Stimulated activated CD4-positive, alpha-beta T cell treated with anti-CD3 and anti-CD28 coated beads, Interleukin-4, amount 100 ng/mL, for 4 hours (primary cell): ENCODE results near the gene CATSPERZ.
A peak's percentile ranks its signal among the peaks of the same experiment; 100 is the strongest.

Experiments
- DNase-seq, 2 experiments: peaks; one replicate each; pipeline ENCODE4 v3.0.0-alpha.2; 2020

The CATSPERZ gene

GRCh38 chr11:64264371-64264852 lies 35.7 kb upstream of the CATSPERZ start:
- no peak for DNase-seq

- DNase-seq: no peak
These were observed 34.7 kb upstream of the CATSPERZ start for GRCh38 chr11:64265176-64266160.

- DNase-seq: no peak
These were observed 33.8 kb upstream of the CATSPERZ start for GRCh38 chr11:64266339-64266738.

- DNase-seq: no peak
These were observed 32.8 kb upstream of the CATSPERZ start for GRCh38 chr11:64267207-64267945.

- no peak for DNase-seq
These were observed 31.9 kb upstream of the CATSPERZ start for GRCh38 chr11:64268025-64268892.

GRCh38 chr11:64268893-64269539 lies 31.1 kb upstream of the CATSPERZ start:
- DNase-seq: peak; percentile 28 to 57

GRCh38 chr11:64269540-64270220 lies 30.5 kb upstream of the CATSPERZ start:
- peak; percentile 97 for DNase-seq

GRCh38 chr11:64275031-64275800 lies 24.9 kb upstream of the CATSPERZ start:
- DNase-seq: no peak

- no peak for DNase-seq
These were observed 24.3 kb upstream of the CATSPERZ start for GRCh38 chr11:64275841-64276240.

GRCh38 chr11:64276653-64277431 lies 23.3 kb upstream of the CATSPERZ start:
- DNase-seq: no peak

- no peak for DNase-seq
These were observed 21.5 kb upstream of the CATSPERZ start for GRCh38 chr11:64278576-64279190.

GRCh38 chr11:64281957-64282770 lies 18.0 kb upstream of the CATSPERZ start:
- no peak for DNase-seq

- no peak for DNase-seq
These were observed 17.1 kb upstream of the CATSPERZ start for GRCh38 chr11:64283092-64283491.

GRCh38 chr11:64284048-64284961 lies 15.9 kb upstream of the CATSPERZ start, which contains the start of gene BAD:
BAD (minus strand) TSS chr11:64284665; CDS start chr11:64284368, 297 bp downstream.
- DNase-seq: peak; percentile 89 to 91

- DNase-seq: peak; percentile 88 to 90
These were observed 14.9 kb upstream of the CATSPERZ start, which contains the start of gene GPR137 for GRCh38 chr11:64284962-64285884. GPR137 (plus strand) TSS chr11:64285848; CDS start chr11:64286525, 677 bp downstream.
